ENCODE results near the gene ZDHHC5. TPM values are rescaled to one million over a fixed set of nuclear protein-coding genes. Genes with fewer than 3 reads are reported as not detected.
"Not testable (repeated sequence)": the region's sequence is repeated elsewhere in the genome, so short reads cannot be mapped to it uniquely, and the experiment has no call there.

Gene ZDHHC5
- total RNA-seq, 1 experiment from 2014 or later, result 80.6 TPM

DNA sequence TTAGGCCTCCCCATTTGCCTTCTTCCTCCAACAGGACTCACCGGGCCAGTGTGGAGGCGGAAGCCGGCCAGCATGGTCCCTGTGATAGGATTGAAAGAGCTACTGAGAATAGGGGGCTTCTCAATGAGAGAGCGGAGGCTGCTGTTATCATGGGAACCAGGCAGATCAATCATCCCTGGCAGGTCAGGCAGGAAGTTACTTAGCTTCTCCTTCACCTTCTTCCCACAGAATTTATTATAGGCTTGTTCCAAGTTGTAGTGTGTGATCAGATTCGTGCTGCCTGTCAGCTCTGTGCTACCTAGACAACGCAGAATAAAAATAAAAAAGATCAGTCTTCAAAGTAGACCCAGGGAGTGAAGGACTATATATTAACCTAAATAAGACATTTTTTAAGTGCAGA, 37.0 kb downstream of the ZDHHC5 start:
- ChIA-PET POLR2A (no interaction called here), CTCF (no interaction called here)
- TF ChIP-seq, protein P1, sequence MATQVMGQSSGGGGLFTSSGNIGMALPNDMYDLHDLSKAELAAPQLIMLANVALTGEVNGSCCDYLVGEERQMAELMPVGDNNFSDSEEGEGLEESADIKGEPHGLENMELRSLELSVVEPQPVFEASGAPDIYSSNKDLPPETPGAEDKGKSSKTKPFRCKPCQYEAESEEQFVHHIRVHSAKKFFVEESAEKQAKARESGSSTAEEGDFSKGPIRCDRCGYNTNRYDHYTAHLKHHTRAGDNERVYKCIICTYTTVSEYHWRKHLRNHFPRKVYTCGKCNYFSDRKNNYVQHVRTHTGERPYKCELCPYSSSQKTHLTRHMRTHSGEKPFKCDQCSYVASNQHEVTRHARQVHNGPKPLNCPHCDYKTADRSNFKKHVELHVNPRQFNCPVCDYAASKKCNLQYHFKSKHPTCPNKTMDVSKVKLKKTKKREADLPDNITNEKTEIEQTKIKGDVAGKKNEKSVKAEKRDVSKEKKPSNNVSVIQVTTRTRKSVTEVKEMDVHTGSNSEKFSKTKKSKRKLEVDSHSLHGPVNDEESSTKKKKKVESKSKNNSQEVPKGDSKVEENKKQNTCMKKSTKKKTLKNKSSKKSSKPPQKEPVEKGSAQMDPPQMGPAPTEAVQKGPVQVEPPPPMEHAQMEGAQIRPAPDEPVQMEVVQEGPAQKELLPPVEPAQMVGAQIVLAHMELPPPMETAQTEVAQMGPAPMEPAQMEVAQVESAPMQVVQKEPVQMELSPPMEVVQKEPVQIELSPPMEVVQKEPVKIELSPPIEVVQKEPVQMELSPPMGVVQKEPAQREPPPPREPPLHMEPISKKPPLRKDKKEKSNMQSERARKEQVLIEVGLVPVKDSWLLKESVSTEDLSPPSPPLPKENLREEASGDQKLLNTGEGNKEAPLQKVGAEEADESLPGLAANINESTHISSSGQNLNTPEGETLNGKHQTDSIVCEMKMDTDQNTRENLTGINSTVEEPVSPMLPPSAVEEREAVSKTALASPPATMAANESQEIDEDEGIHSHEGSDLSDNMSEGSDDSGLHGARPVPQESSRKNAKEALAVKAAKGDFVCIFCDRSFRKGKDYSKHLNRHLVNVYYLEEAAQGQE (IDR thresholded peaks at IDR 0.05; ENCODE audit: insufficient read depth in 1 of 2, low read depth in 2 of 2, low read length in 1 of 2), result no peak
- TF ChIP-seq SIN3A (IDR thresholded peaks at IDR 0.05; ENCODE audit: borderline replicate concordance, insufficient read depth, low read depth, low read length) (no peak), TCF7L2 (IDR thresholded peaks at IDR 0.05; ENCODE audit: low read depth, low read length) (no peak), POLR2AphosphoS5 (IDR thresholded peaks at IDR 0.05; ENCODE audit: low read depth, low read length) (no peak)
- TF ChIP-seq, protein P2, sequence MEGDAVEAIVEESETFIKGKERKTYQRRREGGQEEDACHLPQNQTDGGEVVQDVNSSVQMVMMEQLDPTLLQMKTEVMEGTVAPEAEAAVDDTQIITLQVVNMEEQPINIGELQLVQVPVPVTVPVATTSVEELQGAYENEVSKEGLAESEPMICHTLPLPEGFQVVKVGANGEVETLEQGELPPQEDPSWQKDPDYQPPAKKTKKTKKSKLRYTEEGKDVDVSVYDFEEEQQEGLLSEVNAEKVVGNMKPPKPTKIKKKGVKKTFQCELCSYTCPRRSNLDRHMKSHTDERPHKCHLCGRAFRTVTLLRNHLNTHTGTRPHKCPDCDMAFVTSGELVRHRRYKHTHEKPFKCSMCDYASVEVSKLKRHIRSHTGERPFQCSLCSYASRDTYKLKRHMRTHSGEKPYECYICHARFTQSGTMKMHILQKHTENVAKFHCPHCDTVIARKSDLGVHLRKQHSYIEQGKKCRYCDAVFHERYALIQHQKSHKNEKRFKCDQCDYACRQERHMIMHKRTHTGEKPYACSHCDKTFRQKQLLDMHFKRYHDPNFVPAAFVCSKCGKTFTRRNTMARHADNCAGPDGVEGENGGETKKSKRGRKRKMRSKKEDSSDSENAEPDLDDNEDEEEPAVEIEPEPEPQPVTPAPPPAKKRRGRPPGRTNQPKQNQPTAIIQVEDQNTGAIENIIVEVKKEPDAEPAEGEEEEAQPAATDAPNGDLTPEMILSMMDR (IDR thresholded peaks at IDR 0.05), result no peak
- BruUV-seq (replicated peaks), result no TSS peak
- Histone ChIP-seq H3K4me3 (ENCODE audit: low read depth in 2 of 2, low read length in 2 of 2) (no peak overlapping the region), H3K27ac (ENCODE audit: low read length) (no peak overlapping the region), H3K9me3 (ENCODE audit: control insufficient read depth, insufficient read depth, low read depth, low read length) (no peaks in the 10 kb centered on the region), H3K4me1 (ENCODE audit: control insufficient read depth, insufficient read depth, low read length) (no peaks in the 10 kb centered on the region), H3K27me3 (ENCODE audit: control insufficient read depth, insufficient read depth, low read length) (no peaks in the 10 kb centered on the region), H3K36me3 (ENCODE audit: control insufficient read depth, insufficient read depth, low read length) (peaks cover 7% of the 10 kb centered on the region)
- in situ Hi-C loops (cut with HindIII; ENCODE audit: low pct_unique_long_range_greater_than_20kb, low sequenced_read_pairs) (no loop called here), intact Hi-C loops (cut with micrococcal nuclease; ENCODE audit: unreplicated experiment) (no loop called here)
- ATAC-seq, result no peak
- no peak for DNase-seq (ENCODE audit: low read depth, low spot score)

DNA sequence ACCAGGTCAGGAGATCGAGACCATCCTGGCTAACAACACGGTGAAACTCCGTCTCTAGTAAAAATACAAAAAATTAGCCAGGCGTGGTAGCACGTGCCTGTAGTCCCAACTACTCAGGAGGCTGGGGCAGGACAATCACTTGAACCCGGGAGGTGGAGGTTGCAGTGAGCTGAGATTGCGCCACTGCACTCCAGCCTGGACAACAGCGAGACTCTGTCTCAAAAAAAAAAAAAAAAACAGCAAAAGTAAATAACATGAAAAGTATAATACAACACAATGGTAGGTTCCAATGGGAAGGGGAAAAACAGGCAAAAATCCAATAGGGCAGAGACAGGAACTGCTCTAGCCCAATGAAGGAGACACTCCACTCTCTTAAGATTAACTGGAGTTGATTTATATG, 37.5 kb downstream of the ZDHHC5 start:
- H3K9me3 ChIP-seq (ENCODE audit: control insufficient read depth, insufficient read depth, low read depth, low read length); BruUV-seq (replicated peaks); H3K27me3 ChIP-seq (ENCODE audit: control insufficient read depth, insufficient read depth, low read length); ATAC-seq; H3K4me1 ChIP-seq (ENCODE audit: control insufficient read depth, insufficient read depth, low read length); POLR2A ChIA-PET; intact Hi-C loops (cut with micrococcal nuclease; ENCODE audit: unreplicated experiment); H3K36me3 ChIP-seq (ENCODE audit: control insufficient read depth, insufficient read depth, low read length); H3K27ac ChIP-seq (ENCODE audit: low read length); DNase-seq (ENCODE audit: low read depth, low spot score); in situ Hi-C loops (cut with HindIII; ENCODE audit: low pct_unique_long_range_greater_than_20kb, low sequenced_read_pairs); CTCF ChIA-PET; H3K4me3 ChIP-seq (ENCODE audit: low read depth in 2 of 2, low read length in 2 of 2): not testable (repeated sequence)

DNA sequence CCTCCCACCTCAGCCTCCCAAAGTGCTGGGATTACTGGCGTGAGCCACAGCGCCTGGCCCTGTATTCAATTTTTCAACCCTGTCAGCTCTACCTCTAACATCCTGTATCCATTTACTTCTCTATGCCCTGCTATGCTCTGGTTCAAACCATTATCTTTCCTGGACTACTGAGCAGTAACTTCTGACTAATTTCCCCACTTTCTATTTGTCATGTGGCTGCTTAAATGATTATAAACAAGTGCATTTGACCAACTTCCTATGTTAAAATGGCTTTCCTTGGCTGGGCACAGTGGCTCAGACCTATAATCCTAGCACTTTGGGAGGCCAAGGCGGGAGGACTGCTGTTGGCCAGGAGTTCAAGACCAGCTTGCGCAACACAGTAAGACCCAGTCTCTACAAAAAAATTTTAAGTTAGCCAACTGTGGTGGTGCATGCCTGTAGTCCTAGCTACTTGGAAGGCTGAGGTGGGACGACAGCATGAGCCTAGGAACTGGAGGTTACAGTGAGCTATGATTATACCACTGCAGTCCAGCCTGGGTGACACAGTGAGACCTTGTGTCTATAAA, 42.0 kb downstream of the ZDHHC5 start:
- POLR2A ChIA-PET, result interaction anchor here (0.7 kb wide), 1 partner anchor 68 kb away, joined by 4 read pairs; no protein-coding TSS in a partner anchor

More for the DNA sequence above, 42.0 kb downstream of the ZDHHC5 start:
- TF ChIP-seq SIN3A (IDR thresholded peaks at IDR 0.05; ENCODE audit: borderline replicate concordance, insufficient read depth, low read depth, low read length), result no peak
- no peak for TF ChIP-seq POLR2AphosphoS5 (IDR thresholded peaks at IDR 0.05; ENCODE audit: low read depth, low read length)
- no peak for TF ChIP-seq TCF7L2 (IDR thresholded peaks at IDR 0.05; ENCODE audit: low read depth, low read length)
- TF ChIP-seq, protein P1 (IDR thresholded peaks at IDR 0.05; ENCODE audit: insufficient read depth in 1 of 2, low read depth in 2 of 2, low read length in 1 of 2), result no peak
- TF ChIP-seq, protein P2 (IDR thresholded peaks at IDR 0.05), result no peak
- H3K4me1 ChIP-seq (ENCODE audit: control insufficient read depth, insufficient read depth, low read length), result peaks cover 17% of the 10 kb centered on the region; the same call in 1 of the 2 replicates
- CTCF ChIA-PET, result interaction anchor here (0.5 kb wide), 1 partner anchor 51 kb away, joined by 3 read pairs; no protein-coding TSS in a partner anchor
- H3K27ac ChIP-seq (ENCODE audit: low read length), result no peak overlapping the region
- in situ Hi-C loops (cut with HindIII; ENCODE audit: low pct_unique_long_range_greater_than_20kb, low sequenced_read_pairs) (no loop called here), intact Hi-C loops (cut with micrococcal nuclease; ENCODE audit: unreplicated experiment) (no loop called here)
- H3K36me3 ChIP-seq (ENCODE audit: control insufficient read depth, insufficient read depth, low read length), result peaks cover 7% of the 10 kb centered on the region
- BruUV-seq (replicated peaks), result no TSS peak
- no peak overlapping the region for H3K4me3 ChIP-seq (ENCODE audit: low read depth in 2 of 2, low read length in 2 of 2)
- ATAC-seq (no peak), DNase-seq (ENCODE audit: low read depth, low spot score) (no peak)
- H3K9me3 ChIP-seq (ENCODE audit: control insufficient read depth, insufficient read depth, low read depth, low read length), result no peaks in the 10 kb centered on the region
- H3K27me3 ChIP-seq (ENCODE audit: control insufficient read depth, insufficient read depth, low read length), result no peaks in the 10 kb centered on the region
